Measurements from ENCODE around the gene PKNOX1.

DNA sequence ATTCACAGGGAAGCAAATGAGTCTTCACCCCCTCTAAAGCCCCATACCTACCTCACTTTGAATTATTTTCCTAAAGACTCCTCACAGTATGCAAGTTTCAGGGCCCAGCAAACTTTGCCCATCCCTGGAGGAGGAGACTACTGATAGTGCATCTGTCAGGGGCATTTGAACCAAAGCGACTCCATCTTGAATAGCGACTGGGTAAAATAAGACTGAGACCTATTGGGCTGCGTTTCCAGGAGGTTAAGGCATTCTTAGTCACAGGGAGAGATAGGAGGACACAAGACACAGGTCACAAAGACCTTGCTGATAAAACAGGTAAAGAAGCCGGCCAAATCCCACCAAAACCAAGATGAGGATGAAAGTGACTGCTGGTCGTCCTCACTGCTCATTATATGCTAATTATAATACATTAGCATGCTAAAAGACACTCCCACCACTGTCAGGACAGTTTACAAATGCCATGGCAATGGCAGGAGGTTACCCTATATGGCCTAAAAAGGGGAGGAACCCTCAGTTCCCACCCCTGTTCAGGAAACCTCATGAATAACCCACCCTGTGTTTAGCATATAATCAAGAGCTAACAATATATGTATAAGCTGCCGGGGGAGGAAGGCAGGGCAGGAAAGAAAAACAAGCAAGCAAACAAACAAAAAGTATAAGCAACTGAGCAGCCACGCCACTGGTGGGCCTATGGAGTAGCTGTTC is 3.3 kb upstream of the PKNOX1 start:
- TF ChIP-seq POLR2AphosphoS5 (IDR thresholded peaks at IDR 0.05; ENCODE audit: low read depth) (no peak), EZH2 (IDR thresholded peaks at IDR 0.05; ENCODE audit: low read depth, unreplicated experiment) (no peak), STAT1 (IDR thresholded peaks at IDR 0.05; ENCODE audit: unreplicated experiment) (no peak), NANOG (IDR thresholded peaks at IDR 0.05; ENCODE audit: borderline replicate concordance) (no peak), JUNB (IDR thresholded peaks at IDR 0.05; ENCODE audit: unreplicated experiment) (no peak), EZH2phosphoT487 (IDR thresholded peaks at IDR 0.05; ENCODE audit: unreplicated experiment) (no peak), ZNF331 (CRISPR knock-in tag; IDR thresholded peaks at IDR 0.05; ENCODE audit: low read depth) (no peak), CREB1 (CRISPR knock-in tag; IDR thresholded peaks at IDR 0.05; ENCODE audit: low read depth) (no peak), ZNF114 (CRISPR knock-in tag; IDR thresholded peaks at IDR 0.05) (no peak)
- TF ChIP-seq, protein P1, sequence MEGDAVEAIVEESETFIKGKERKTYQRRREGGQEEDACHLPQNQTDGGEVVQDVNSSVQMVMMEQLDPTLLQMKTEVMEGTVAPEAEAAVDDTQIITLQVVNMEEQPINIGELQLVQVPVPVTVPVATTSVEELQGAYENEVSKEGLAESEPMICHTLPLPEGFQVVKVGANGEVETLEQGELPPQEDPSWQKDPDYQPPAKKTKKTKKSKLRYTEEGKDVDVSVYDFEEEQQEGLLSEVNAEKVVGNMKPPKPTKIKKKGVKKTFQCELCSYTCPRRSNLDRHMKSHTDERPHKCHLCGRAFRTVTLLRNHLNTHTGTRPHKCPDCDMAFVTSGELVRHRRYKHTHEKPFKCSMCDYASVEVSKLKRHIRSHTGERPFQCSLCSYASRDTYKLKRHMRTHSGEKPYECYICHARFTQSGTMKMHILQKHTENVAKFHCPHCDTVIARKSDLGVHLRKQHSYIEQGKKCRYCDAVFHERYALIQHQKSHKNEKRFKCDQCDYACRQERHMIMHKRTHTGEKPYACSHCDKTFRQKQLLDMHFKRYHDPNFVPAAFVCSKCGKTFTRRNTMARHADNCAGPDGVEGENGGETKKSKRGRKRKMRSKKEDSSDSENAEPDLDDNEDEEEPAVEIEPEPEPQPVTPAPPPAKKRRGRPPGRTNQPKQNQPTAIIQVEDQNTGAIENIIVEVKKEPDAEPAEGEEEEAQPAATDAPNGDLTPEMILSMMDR (conservative IDR thresholded peaks at IDR 0.05; ENCODE audit: low read depth in 2 of 2), result no peak
- TF ChIP-seq, protein P2, sequence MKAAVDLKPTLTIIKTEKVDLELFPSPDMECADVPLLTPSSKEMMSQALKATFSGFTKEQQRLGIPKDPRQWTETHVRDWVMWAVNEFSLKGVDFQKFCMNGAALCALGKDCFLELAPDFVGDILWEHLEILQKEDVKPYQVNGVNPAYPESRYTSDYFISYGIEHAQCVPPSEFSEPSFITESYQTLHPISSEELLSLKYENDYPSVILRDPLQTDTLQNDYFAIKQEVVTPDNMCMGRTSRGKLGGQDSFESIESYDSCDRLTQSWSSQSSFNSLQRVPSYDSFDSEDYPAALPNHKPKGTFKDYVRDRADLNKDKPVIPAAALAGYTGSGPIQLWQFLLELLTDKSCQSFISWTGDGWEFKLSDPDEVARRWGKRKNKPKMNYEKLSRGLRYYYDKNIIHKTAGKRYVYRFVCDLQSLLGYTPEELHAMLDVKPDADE (IDR thresholded peaks at IDR 0.05), result no peak
- TF ChIP-seq, protein P3, sequence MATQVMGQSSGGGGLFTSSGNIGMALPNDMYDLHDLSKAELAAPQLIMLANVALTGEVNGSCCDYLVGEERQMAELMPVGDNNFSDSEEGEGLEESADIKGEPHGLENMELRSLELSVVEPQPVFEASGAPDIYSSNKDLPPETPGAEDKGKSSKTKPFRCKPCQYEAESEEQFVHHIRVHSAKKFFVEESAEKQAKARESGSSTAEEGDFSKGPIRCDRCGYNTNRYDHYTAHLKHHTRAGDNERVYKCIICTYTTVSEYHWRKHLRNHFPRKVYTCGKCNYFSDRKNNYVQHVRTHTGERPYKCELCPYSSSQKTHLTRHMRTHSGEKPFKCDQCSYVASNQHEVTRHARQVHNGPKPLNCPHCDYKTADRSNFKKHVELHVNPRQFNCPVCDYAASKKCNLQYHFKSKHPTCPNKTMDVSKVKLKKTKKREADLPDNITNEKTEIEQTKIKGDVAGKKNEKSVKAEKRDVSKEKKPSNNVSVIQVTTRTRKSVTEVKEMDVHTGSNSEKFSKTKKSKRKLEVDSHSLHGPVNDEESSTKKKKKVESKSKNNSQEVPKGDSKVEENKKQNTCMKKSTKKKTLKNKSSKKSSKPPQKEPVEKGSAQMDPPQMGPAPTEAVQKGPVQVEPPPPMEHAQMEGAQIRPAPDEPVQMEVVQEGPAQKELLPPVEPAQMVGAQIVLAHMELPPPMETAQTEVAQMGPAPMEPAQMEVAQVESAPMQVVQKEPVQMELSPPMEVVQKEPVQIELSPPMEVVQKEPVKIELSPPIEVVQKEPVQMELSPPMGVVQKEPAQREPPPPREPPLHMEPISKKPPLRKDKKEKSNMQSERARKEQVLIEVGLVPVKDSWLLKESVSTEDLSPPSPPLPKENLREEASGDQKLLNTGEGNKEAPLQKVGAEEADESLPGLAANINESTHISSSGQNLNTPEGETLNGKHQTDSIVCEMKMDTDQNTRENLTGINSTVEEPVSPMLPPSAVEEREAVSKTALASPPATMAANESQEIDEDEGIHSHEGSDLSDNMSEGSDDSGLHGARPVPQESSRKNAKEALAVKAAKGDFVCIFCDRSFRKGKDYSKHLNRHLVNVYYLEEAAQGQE (IDR thresholded peaks at IDR 0.05; ENCODE audit: unreplicated experiment), result no peak
- TF ChIP-seq, protein P4, sequence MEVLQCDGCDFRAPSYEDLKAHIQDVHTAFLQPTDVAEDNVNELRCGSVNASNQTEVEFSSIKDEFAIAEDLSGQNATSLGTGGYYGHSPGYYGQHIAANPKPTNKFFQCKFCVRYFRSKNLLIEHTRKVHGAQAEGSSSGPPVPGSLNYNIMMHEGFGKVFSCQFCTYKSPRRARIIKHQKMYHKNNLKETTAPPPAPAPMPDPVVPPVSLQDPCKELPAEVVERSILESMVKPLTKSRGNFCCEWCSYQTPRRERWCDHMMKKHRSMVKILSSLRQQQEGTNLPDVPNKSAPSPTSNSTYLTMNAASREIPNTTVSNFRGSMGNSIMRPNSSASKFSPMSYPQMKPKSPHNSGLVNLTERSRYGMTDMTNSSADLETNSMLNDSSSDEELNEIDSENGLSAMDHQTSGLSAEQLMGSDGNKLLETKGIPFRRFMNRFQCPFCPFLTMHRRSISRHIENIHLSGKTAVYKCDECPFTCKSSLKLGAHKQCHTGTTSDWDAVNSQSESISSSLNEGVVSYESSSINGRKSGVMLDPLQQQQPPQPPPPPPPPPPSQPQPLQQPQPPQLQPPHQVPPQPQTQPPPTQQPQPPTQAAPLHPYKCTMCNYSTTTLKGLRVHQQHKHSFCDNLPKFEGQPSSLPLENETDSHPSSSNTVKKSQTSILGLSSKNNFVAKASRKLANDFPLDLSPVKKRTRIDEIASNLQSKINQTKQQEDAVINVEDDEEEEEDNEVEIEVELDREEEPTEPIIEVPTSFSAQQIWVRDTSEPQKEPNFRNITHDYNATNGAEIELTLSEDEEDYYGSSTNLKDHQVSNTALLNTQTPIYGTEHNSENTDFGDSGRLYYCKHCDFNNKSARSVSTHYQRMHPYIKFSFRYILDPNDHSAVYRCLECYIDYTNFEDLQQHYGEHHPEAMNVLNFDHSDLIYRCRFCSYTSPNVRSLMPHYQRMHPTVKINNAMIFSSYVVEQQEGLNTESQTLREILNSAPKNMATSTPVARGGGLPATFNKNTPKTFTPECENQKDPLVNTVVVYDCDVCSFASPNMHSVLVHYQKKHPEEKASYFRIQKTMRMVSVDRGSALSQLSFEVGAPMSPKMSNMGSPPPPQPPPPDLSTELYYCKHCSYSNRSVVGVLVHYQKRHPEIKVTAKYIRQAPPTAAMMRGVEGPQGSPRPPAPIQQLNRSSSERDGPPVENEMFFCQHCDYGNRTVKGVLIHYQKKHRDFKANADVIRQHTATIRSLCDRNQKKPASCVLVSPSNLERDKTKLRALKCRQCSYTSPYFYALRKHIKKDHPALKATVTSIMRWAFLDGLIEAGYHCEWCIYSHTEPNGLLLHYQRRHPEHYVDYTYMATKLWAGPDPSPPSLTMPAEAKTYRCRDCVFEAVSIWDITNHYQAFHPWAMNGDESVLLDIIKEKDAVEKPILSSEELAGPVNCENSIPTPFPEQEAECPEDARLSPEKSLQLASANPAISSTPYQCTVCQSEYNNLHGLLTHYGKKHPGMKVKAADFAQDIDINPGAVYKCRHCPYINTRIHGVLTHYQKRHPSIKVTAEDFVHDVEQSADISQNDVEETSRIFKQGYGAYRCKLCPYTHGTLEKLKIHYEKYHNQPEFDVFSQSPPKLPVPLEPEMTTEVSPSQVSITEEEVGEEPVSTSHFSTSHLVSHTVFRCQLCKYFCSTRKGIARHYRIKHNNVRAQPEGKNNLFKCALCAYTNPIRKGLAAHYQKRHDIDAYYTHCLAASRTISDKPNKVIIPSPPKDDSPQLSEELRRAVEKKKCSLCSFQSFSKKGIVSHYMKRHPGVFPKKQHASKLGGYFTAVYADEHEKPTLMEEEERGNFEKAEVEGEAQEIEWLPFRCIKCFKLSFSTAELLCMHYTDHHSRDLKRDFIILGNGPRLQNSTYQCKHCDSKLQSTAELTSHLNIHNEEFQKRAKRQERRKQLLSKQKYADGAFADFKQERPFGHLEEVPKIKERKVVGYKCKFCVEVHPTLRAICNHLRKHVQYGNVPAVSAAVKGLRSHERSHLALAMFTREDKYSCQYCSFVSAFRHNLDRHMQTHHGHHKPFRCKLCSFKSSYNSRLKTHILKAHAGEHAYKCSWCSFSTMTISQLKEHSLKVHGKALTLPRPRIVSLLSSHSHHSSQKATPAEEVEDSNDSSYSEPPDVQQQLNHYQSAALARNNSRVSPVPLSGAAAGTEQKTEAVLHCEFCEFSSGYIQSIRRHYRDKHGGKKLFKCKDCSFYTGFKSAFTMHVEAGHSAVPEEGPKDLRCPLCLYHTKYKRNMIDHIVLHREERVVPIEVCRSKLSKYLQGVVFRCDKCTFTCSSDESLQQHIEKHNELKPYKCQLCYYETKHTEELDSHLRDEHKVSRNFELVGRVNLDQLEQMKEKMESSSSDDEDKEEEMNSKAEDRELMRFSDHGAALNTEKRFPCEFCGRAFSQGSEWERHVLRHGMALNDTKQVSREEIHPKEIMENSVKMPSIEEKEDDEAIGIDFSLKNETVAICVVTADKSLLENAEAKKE (CRISPR knock-in tag; IDR thresholded peaks at IDR 0.05), result no peak

All from GM23338 (cell line).